CD14-positive monocyte (primary cell): Measurements from ENCODE around the gene PNMA8B. TPM values are rescaled to one million over a fixed set of nuclear protein-coding genes. Genes with fewer than 3 reads are reported as not detected.

Source experiments
- DNase-seq, 3 donors: peaks; one replicate each; pipeline ENCODE4 v3.0.0-alpha.2; 2011 to 2022
- H2AFZ ChIP-seq: 2 replicates; pipeline ENCODE4 v1.6.0; 2012; ENCODE audit warnings: mild to moderate bottlenecking, low read depth, low read length, inconsistent platforms; ENCODE audit not compliant: insufficient read depth, poor library complexity, severe bottlenecking
- H3K27ac ChIP-seq, 2 donors: 1 replicate in 1 of 2; 2 replicates in 1 of 2; pipeline ENCODE4 v1.5.1; 2012 to 2013; ENCODE audit warnings: low read length in 2 of 2, control low read depth in 1 of 2, inconsistent platforms in 1 of 2, low read depth in 1 of 2, mild to moderate bottlenecking in 1 of 2
- H3K27me3 ChIP-seq, 2 donors: one replicate each; pipeline versions ENCODE4 v1.6.0 to v1.6.1; 2011 to 2013; ENCODE audit warnings: low read length in 2 of 2; ENCODE audit not compliant: control insufficient read depth in 2 of 2, insufficient read depth in 2 of 2
- H3K36me3 ChIP-seq, 2 donors: replicated peaks in 1 of 2; 1 replicate in 1 of 2; 2 replicates in 1 of 2; pipeline versions ENCODE4 v1.5.1 to v1.6.1; 2012 to 2013; ENCODE audit warnings: low read length in 2 of 2, control low read depth in 1 of 2, inconsistent platforms in 1 of 2, mild to moderate bottlenecking in 1 of 2; ENCODE audit not compliant: insufficient read depth in 2 of 2, control insufficient read depth in 1 of 2
- H3K4me1 ChIP-seq, 2 donors: 1 replicate in 1 of 2; 2 replicates in 1 of 2; pipeline versions ENCODE4 v1.5.1 to v1.6.1; 2012 to 2013; ENCODE audit warnings: low read length in 2 of 2, control low read depth in 1 of 2, inconsistent platforms in 1 of 2, mild to moderate bottlenecking in 1 of 2, moderate library complexity in 1 of 2; ENCODE audit not compliant: insufficient read depth in 2 of 2, control insufficient read depth in 1 of 2
- H3K4me2 ChIP-seq: replicated peaks from 2 replicates; pipeline ENCODE3; 2012; ENCODE audit warnings: low read length, moderate library complexity, mild to moderate bottlenecking; ENCODE audit not compliant: poor library complexity, severe bottlenecking; ENCODE audit errors: extremely low read depth
- H3K4me3 ChIP-seq, 3 experiments: fragments of 200-600 bp in 1 of 3; sonication (generic) in 1 of 3; replicated peaks in 1 of 3; 1 replicate in 2 of 3; 2 replicates in 1 of 3; pipeline ENCODE4 v1.5.1; 2011 to 2013; ENCODE audit warnings: low read length in 3 of 3, mild to moderate bottlenecking in 3 of 3, control low read depth in 2 of 3, low read depth in 2 of 3, inconsistent platforms in 1 of 3, moderate library complexity in 1 of 3
- H3K79me2 ChIP-seq: 2 replicates; pipeline ENCODE4 v1.6.0; 2012; ENCODE audit warnings: mild to moderate bottlenecking, control low read depth, inconsistent platforms, low read length, moderate library complexity; ENCODE audit not compliant: insufficient read depth
- H3K9ac ChIP-seq: 2 replicates; pipeline ENCODE4 v1.6.0; 2017; ENCODE audit warnings: low read length, mild to moderate bottlenecking; ENCODE audit not compliant: insufficient read depth, poor library complexity, severe bottlenecking
- H3K9me3 ChIP-seq, 2 donors: replicated peaks in 1 of 2; 1 replicate in 1 of 2; 2 replicates in 1 of 2; pipeline versions ENCODE4 v1.5.1 to v1.6.1; 2012 to 2013; ENCODE audit warnings: low read length in 2 of 2, control low read depth in 1 of 2; ENCODE audit not compliant: control insufficient read depth in 1 of 2, insufficient read depth in 1 of 2
- H4K20me1 ChIP-seq: 2 replicates; pipeline ENCODE4 v1.6.0; 2012; ENCODE audit warnings: mild to moderate bottlenecking, low read length, control low read depth, moderate library complexity; ENCODE audit not compliant: insufficient read depth
- H3K27ac Mint-ChIP-seq, 7 donors: one replicate each; pipeline ENCODE4 v1.8.0; 2020; ENCODE audit warnings: mild to moderate bottlenecking in 7 of 7, mixed read lengths in 7 of 7, moderate library complexity in 6 of 7, inconsistent platforms in 2 of 7
- H3K27me3 Mint-ChIP-seq, 3 donors: one replicate each; pipeline ENCODE4 v1.8.0; 2021 to 2022; ENCODE audit warnings: low read depth in 3 of 3, mild to moderate bottlenecking in 3 of 3, mixed read lengths in 3 of 3, moderate library complexity in 3 of 3, inconsistent platforms in 1 of 3
- H3K36me3 Mint-ChIP-seq, 2 donors: one replicate each; pipeline ENCODE4 v1.8.0; 2020; ENCODE audit warnings: mixed read lengths in 2 of 2, inconsistent platforms in 1 of 2, mild to moderate bottlenecking in 1 of 2
- H3K4me1 Mint-ChIP-seq: one replicate; pipeline ENCODE4 v1.8.0; 2020; ENCODE audit warnings: mild to moderate bottlenecking, mixed read lengths
- H3K4me3 Mint-ChIP-seq, 2 donors: one replicate each; pipeline ENCODE4 v1.8.0; 2020; ENCODE audit warnings: mild to moderate bottlenecking in 2 of 2, mixed read lengths in 2 of 2, moderate library complexity in 1 of 2
- H3K9me3 Mint-ChIP-seq, 7 donors: one replicate each; pipeline ENCODE4 v1.8.0; 2020 to 2022; ENCODE audit warnings: mixed read lengths in 7 of 7, mild to moderate bottlenecking in 6 of 7, moderate library complexity in 6 of 7, inconsistent platforms in 2 of 7
- CTCF ChIP-seq: fragments of 200-600 bp; IDR thresholded peaks from one replicate; pipeline ENCODE4 v1.8.0; 2022; ENCODE audit warnings: antibody characterized with exemption, mild to moderate bottlenecking
- WGBS: methylation state at CpG from one replicate; pipeline ENCODE4 v1.1.5; 2013; ENCODE audit warnings: missing lambda C conversion rate; ENCODE audit not compliant: insufficient coverage; 5-methylcytosine and 5-hydroxymethylcytosine counted together
- intact Hi-C, 2 donors: fragments of 100-400 bp; cut with micrococcal nuclease; formaldehyde crosslinking; loops; one replicate each; pipeline versions ENCODE4 v1.15.0 to v1.15.1; 2023
- polyA plus RNA-seq, 3 donors: library from polyadenylated mRNA; depleted of rRNA in 1 of 3; unstranded in 2 of 3; stranded (reverse) in 1 of 3; fragments of 300-500 nt in 2 of 3; fragments of >200 nt in 1 of 3; fragmentation: Illumina TruSeq in 2 of 3; gene quantifications; 1 replicate in 2 of 3; 2 replicates in 1 of 3; pipeline ENCODE4 v1.2.3, GENCODE V29; 2012 to 2021

Gene PNMA8B
- polyA plus RNA-seq, 3 donors, result 0.07 to 0.16 TPM; not detected in 1

GRCh38 chr19:46536391-46536790 lies 40.7 kb upstream of the PNMA8B start:
- Histone ChIP-seq H3K79me2 (no peaks in the 10 kb centered on the region), H3K36me3 (no peaks in the 10 kb centered on the region), H3K27me3 (no peaks in the 10 kb centered on the region), H3K9ac (no peak overlapping the region), H3K4me2 (no peak overlapping the region), H4K20me1 (no peaks in the 10 kb centered on the region), H3K27ac (no peak overlapping the region), H2AFZ (no peak overlapping the region), H3K4me1 (peaks cover 21 to 31% of the 10 kb centered on the region in 2 donors), H3K9me3 (no peaks in the 10 kb centered on the region), H3K4me3 (no peak overlapping the region)
- Mint-ChIP-seq H3K36me3 (no peaks in the 10 kb centered on the region), H3K27ac (peak overlapping the region in 1 of 7 donors; percentile 5), H3K9me3 (no peaks in the 10 kb centered on the region), H3K4me1 (peaks cover 30% of the 10 kb centered on the region), H3K27me3 (peaks cover 7 to 10% (median 9%) of the 10 kb centered on the region in 3 donors), H3K4me3 (no peak overlapping the region)
- DNase-seq, result no peak
- no peak for TF ChIP-seq CTCF
- intact Hi-C loops, result no loop called here
- 97% methylated on average over 4 of the region's 7 CpGs for WGBS

- Mint-ChIP-seq H3K4me3 (no peak overlapping the region), H3K4me1 (peaks cover 43% of the 10 kb centered on the region), H3K9me3 (peaks cover 0 to 2% (median 0%) of the 10 kb centered on the region in 7 donors), H3K36me3 (no peaks in the 10 kb centered on the region), H3K27me3 (peaks cover 7 to 12% (median 11%) of the 10 kb centered on the region in 3 donors), H3K27ac (peak overlapping the region in 1 of 7 donors; percentile 26)
- no peak for TF ChIP-seq CTCF
- Histone ChIP-seq H3K27me3 (no peaks in the 10 kb centered on the region), H3K4me2 (no peak overlapping the region), H2AFZ (no peak overlapping the region), H4K20me1 (no peaks in the 10 kb centered on the region), H3K4me3 (no peak overlapping the region), H3K9me3 (no peaks in the 10 kb centered on the region), H3K79me2 (no peaks in the 10 kb centered on the region), H3K4me1 (peaks cover 36 to 44% of the 10 kb centered on the region in 2 donors), H3K9ac (no peak overlapping the region), H3K27ac (no peak overlapping the region), H3K36me3 (no peaks in the 10 kb centered on the region)
- 95% methylated on average over 15 of the region's 16 CpGs for WGBS
- intact Hi-C loops, result no loop called here
- no peak for DNase-seq
These were observed 38.0 kb upstream of the PNMA8B start for GRCh38 chr19:46533621-46534081.
